Suprapubic skin (tissue), 4 donors: Measurements from ENCODE around the gene ADGRD1. TPM values are rescaled to one million over a fixed set of nuclear protein-coding genes. Genes with fewer than 3 reads are reported as not detected.

Experiments
- DNase-seq, 2 donors: peaks; one replicate each; pipeline ENCODE4 v3.0.0-alpha.2; 2019; ENCODE audit warnings: low spot score in 2 of 2
- H3K27ac ChIP-seq: fragments of 200-600 bp; sonication (generic); one replicate; pipeline ENCODE4 v1.5.1; 2019
- H3K27me3 ChIP-seq: fragments of 200-600 bp; sonication (generic); one replicate; pipeline ENCODE4 v1.5.1; 2019
- H3K36me3 ChIP-seq: fragments of 200-600 bp; sonication (generic); one replicate; pipeline ENCODE4 v1.5.1; 2019
- H3K4me1 ChIP-seq: fragments of 200-600 bp; sonication (generic); one replicate; pipeline ENCODE4 v1.5.1; 2019
- H3K4me3 ChIP-seq: fragments of 200-600 bp; sonication (generic); one replicate; pipeline ENCODE4 v1.5.1; 2019; ENCODE audit warnings: mild to moderate bottlenecking
- H3K9me3 ChIP-seq: fragments of 200-600 bp; sonication (generic); one replicate; pipeline ENCODE4 v1.5.1; 2019
- CTCF ChIP-seq, 2 donors: fragments of 200-600 bp in 1 of 2; fragments of 450-650 bp in 1 of 2; sonication (generic) in 1 of 2; IDR thresholded peaks; one replicate each; pipeline ENCODE4 v1.5.1; 2016 to 2019; ENCODE audit warnings: antibody characterized with exemption in 2 of 2, mild to moderate bottlenecking in 1 of 2, moderate library complexity in 1 of 2
- EP300 ChIP-seq: sonication (generic); formaldehyde crosslinking; IDR thresholded peaks from one replicate; pipeline ENCODE4 v1.6.1; 2017; ENCODE audit warnings: antibody characterized with exemption
- POLR2A ChIP-seq, 2 donors: fragments of 450-650 bp; IDR thresholded peaks; one replicate each; pipeline ENCODE4 v1.6.1; 2017; ENCODE audit warnings: antibody characterized with exemption in 2 of 2, mild to moderate bottlenecking in 2 of 2, moderate library complexity in 2 of 2
- POLR2AphosphoS5 ChIP-seq, 3 donors: sonication (generic); formaldehyde crosslinking; IDR thresholded peaks; one replicate each; pipeline ENCODE4 v1.6.1; 2017; ENCODE audit warnings: antibody characterized with exemption in 3 of 3
- WGBS: methylation state at CpG from one replicate; pipeline ENCODE4 v1.1.5; 2018; 5-methylcytosine and 5-hydroxymethylcytosine counted together
- total RNA-seq, 4 donors: library from RNA; depleted of rRNA; stranded (reverse); fragments of >200 nt; gene quantifications; one replicate each; pipeline ENCODE4 v1.1.0, GENCODE V29; 2016

Gene ADGRD1
- total RNA-seq, 4 donors from 2014 or later, result 4.2 to 12.4 (median 10.4) TPM

GRCh38 chr12:131056626-131057025 lies 102.9 kb downstream of the ADGRD1 start:
- TF ChIP-seq POLR2AphosphoS5 (IDR thresholded peaks at IDR 0.05), result no peak
- no peak for TF ChIP-seq EP300
- no peak for TF ChIP-seq CTCF (IDR thresholded peaks at IDR 0.05)
- no peak for TF ChIP-seq POLR2A (IDR thresholded peaks at IDR 0.05)
- no peaks in the 10 kb centered on the region for H3K4me1 ChIP-seq
- DNase-seq, result peak in 1 of 2 donors; percentile 20
- no peak overlapping the region for H3K4me3 ChIP-seq
- H3K9me3 ChIP-seq, result no peaks in the 10 kb centered on the region
- H3K27me3 ChIP-seq, result no peaks in the 10 kb centered on the region
- no peaks in the 10 kb centered on the region for H3K36me3 ChIP-seq
- H3K27ac ChIP-seq, result no peak overlapping the region
- WGBS, result 67% methylated on average over 10 of the region's 10 CpGs

GRCh38 chr12:131057211-131057721 lies 103.6 kb downstream of the ADGRD1 start:
- TF ChIP-seq CTCF (IDR thresholded peaks at IDR 0.05) (no peak), POLR2AphosphoS5 (IDR thresholded peaks at IDR 0.05) (no peak), EP300 (no peak), POLR2A (IDR thresholded peaks at IDR 0.05) (no peak)
- Histone ChIP-seq H3K27ac (no peak overlapping the region), H3K27me3 (no peaks in the 10 kb centered on the region), H3K36me3 (no peaks in the 10 kb centered on the region), H3K4me3 (no peak overlapping the region), H3K4me1 (no peaks in the 10 kb centered on the region), H3K9me3 (no peaks in the 10 kb centered on the region)
- peak in 1 of 2 donors; percentile 74 for DNase-seq
- WGBS, result 90% methylated on average over 25 of the region's 25 CpGs

GRCh38 chr12:131057722-131058515 lies 104.2 kb downstream of the ADGRD1 start:
- WGBS, result 81% methylated on average over 11 of the region's 11 CpGs
- TF ChIP-seq CTCF (IDR thresholded peaks at IDR 0.05), result no peak
- no peak for TF ChIP-seq EP300
- TF ChIP-seq POLR2AphosphoS5 (IDR thresholded peaks at IDR 0.05), result no peak
- no peak for TF ChIP-seq POLR2A (IDR thresholded peaks at IDR 0.05)
- Histone ChIP-seq H3K4me1 (no peaks in the 10 kb centered on the region), H3K9me3 (no peaks in the 10 kb centered on the region), H3K36me3 (no peaks in the 10 kb centered on the region), H3K4me3 (no peak overlapping the region), H3K27ac (no peak overlapping the region), H3K27me3 (no peaks in the 10 kb centered on the region)
- peak in 1 of 2 donors; percentile 58 for DNase-seq

GRCh38 chr12:131058700-131059099 lies 105.0 kb downstream of the ADGRD1 start:
- H3K36me3 ChIP-seq, result no peaks in the 10 kb centered on the region
- 76% methylated on average over 5 of the region's 5 CpGs for WGBS
- H3K4me1 ChIP-seq, result no peaks in the 10 kb centered on the region
- no peaks in the 10 kb centered on the region for H3K27me3 ChIP-seq
- no peak overlapping the region for H3K4me3 ChIP-seq
- TF ChIP-seq CTCF (IDR thresholded peaks at IDR 0.05) (no peak), EP300 (no peak), POLR2AphosphoS5 (IDR thresholded peaks at IDR 0.05) (no peak), POLR2A (IDR thresholded peaks at IDR 0.05) (no peak)
- no peaks in the 10 kb centered on the region for H3K9me3 ChIP-seq
- no peak overlapping the region for H3K27ac ChIP-seq
- DNase-seq, result no peak

GRCh38 chr12:131060011-131060703 lies 106.5 kb downstream of the ADGRD1 start:
- Histone ChIP-seq H3K4me3 (no peak overlapping the region), H3K9me3 (no peaks in the 10 kb centered on the region), H3K27me3 (no peaks in the 10 kb centered on the region), H3K4me1 (no peaks in the 10 kb centered on the region), H3K27ac (no peak overlapping the region), H3K36me3 (no peaks in the 10 kb centered on the region)
- DNase-seq, result peak; percentile 43 to 71
- TF ChIP-seq POLR2AphosphoS5 (IDR thresholded peaks at IDR 0.05), result no peak
- TF ChIP-seq CTCF (IDR thresholded peaks at IDR 0.05), result no peak
- TF ChIP-seq EP300, result no peak
- TF ChIP-seq POLR2A (IDR thresholded peaks at IDR 0.05), result no peak
- WGBS, result 91% methylated on average over 15 of the region's 16 CpGs
